K562 (cell line): ENCODE data around the gene DHDH. TPM values are rescaled to one million over a fixed set of nuclear protein-coding genes. Genes with fewer than 3 reads are reported as not detected.

Source experiments
- ATAC-seq: fragments of 200-7000 bp; cut with Tn5 transposase; 3 replicates; pipeline ENCODE4 v1.9.1; 2020; ENCODE audit warnings: moderate library complexity
- BruUV-seq: library from RNA; stranded (reverse); fragments of 400-500 nt; replicated peaks from 2 replicates; lab custom pipeline; 2021; lab: Mats Ljungman, UMichigan
- CTCF ChIA-PET: fragments of 300-600 bp; formaldehyde crosslinking; extraction: SDS; loops from one replicate; lab custom pipeline; 2021; ENCODE audit warnings: low intra/inter-chr PET ratio; lab: Yijun Ruan, JAX
- POLR2A ChIA-PET: fragments of 300-600, 350-650 bp; sonication (Branson Sonifier 250); formaldehyde crosslinking; extraction: SDS; loops from one replicate; lab custom pipeline; 2021; ENCODE audit warnings: antibody characterized with exemption, inconsistent platforms; lab: Yijun Ruan, JAX
- DNase-seq, 4 experiments: peaks; one replicate each; pipeline versions ENCODE4 v3.0.0 to v3.0.0-alpha.2; 2011 to 2018; ENCODE audit warnings: low spot score in 3 of 4, mixed read lengths in 3 of 4; ENCODE audit errors: extremely low read depth in 1 of 4
- FAIRE-seq: peaks from 2 replicates; lab custom pipeline; 2011; peaks lifted over from hg19 to GRCh38; lab: Jason Lieb, UNC
- H2AFZ ChIP-seq: 2 replicates; pipeline ENCODE4 v1.6.0; 2011; ENCODE audit warnings: low read depth, low read length, control low read depth, inconsistent platforms
- H3K27ac ChIP-seq: fragments of 200-600 bp; 3 replicates; pipeline ENCODE4 v1.8.0; 2011; ENCODE audit warnings: low read depth, mild to moderate bottlenecking, control low read depth, inconsistent platforms, low read length, moderate library complexity, mixed read lengths; ENCODE audit errors: extremely low read depth
- H3K27me3 ChIP-seq, 2 experiments: fragments of 300-600 bp in 1 of 2; 2 replicates in 1 of 2; 3 replicates in 1 of 2; pipeline versions ENCODE4 v1.6.0 to v1.8.0; 2011; ENCODE audit warnings: inconsistent platforms in 2 of 2, low read length in 2 of 2, mild to moderate bottlenecking in 1 of 2, mixed read lengths in 1 of 2, moderate library complexity in 1 of 2; ENCODE audit not compliant: control insufficient read depth in 2 of 2, insufficient read depth in 2 of 2
- H3K36me3 ChIP-seq: fragments of 300-600 bp; 3 replicates; pipeline ENCODE4 v1.8.0; 2011; ENCODE audit warnings: mild to moderate bottlenecking, low read length, inconsistent platforms; ENCODE audit not compliant: control insufficient read depth, insufficient read depth
- H3K4me1 ChIP-seq, 2 experiments: fragments of 200-600 bp in 1 of 2; replicated peaks in 1 of 2; 2 replicates in 1 of 2; 3 replicates in 1 of 2; pipeline versions ENCODE4 v1.5.1 to v1.8.0; 2011; ENCODE audit warnings: inconsistent platforms in 2 of 2, low read length in 2 of 2, mild to moderate bottlenecking in 1 of 2, mixed read lengths in 1 of 2, moderate library complexity in 1 of 2; ENCODE audit not compliant: control insufficient read depth in 2 of 2, insufficient read depth in 2 of 2
- H3K4me2 ChIP-seq: 2 replicates; pipeline ENCODE4 v1.6.1; 2011; ENCODE audit warnings: low read length, control low read depth, inconsistent platforms, mixed read lengths; ENCODE audit not compliant: insufficient read depth
- H3K4me3 ChIP-seq: fragments of 200-600 bp; sonication (generic), shearing (Covaris generic); 2 replicates; pipeline ENCODE4 v1.5.1; 2016; ENCODE audit warnings: control low read depth, inconsistent platforms
- H3K79me2 ChIP-seq: fragments of 200-600 bp; 3 replicates; pipeline ENCODE4 v1.8.0; 2011; ENCODE audit warnings: low read length, inconsistent platforms; ENCODE audit not compliant: control insufficient read depth, insufficient read depth
- H3K9ac ChIP-seq, 2 experiments: 2 replicates each; pipeline versions ENCODE4 v1.6.0 to v1.6.1; 2011; ENCODE audit warnings: low read depth in 2 of 2, low read length in 2 of 2, control low read depth in 1 of 2, inconsistent platforms in 1 of 2, mild to moderate bottlenecking in 1 of 2, mixed read lengths in 1 of 2; ENCODE audit not compliant: insufficient read depth in 1 of 2
- H3K9me1 ChIP-seq: one replicate; pipeline ENCODE4 v1.6.0; 2011; ENCODE audit warnings: inconsistent platforms, mild to moderate bottlenecking, low read length, moderate library complexity; ENCODE audit not compliant: control insufficient read depth, insufficient read depth
- H3K9me3 ChIP-seq: replicated peaks from 2 replicates; pipeline ENCODE4 v1.5.1; 2011; ENCODE audit warnings: low read depth, low read length, inconsistent platforms; ENCODE audit not compliant: control insufficient read depth, insufficient read depth
- H4K20me1 ChIP-seq: replicated peaks from 2 replicates; pipeline ENCODE4 v1.6.1; 2011; ENCODE audit warnings: low read length, inconsistent platforms, mixed read lengths; ENCODE audit not compliant: control insufficient read depth, insufficient read depth
- CBFB ChIP-seq: sonication (generic); formaldehyde crosslinking; IDR thresholded peaks from 2 replicates; pipeline ENCODE4 v1.4.0; 2020; ENCODE audit warnings: mild to moderate bottlenecking, missing genetic modification reagents
- HOXB6 ChIP-seq: fragments of 250-450 bp; sonication (Bioruptor Pico); IDR thresholded peaks from 2 replicates; pipeline ENCODE4 v1.5.1; 2022; ENCODE audit warnings: mild to moderate bottlenecking, borderline replicate concordance
- KDM4B ChIP-seq, 2 experiments: fragments of 450-650 bp in 1 of 2; sonication (generic) in 1 of 2; IDR thresholded peaks; 2 replicates each; pipeline ENCODE4 v1.6.1; 2016 to 2017; ENCODE audit warnings: borderline replicate concordance in 2 of 2, antibody characterized with exemption in 1 of 2, low read depth in 1 of 2, mild to moderate bottlenecking in 1 of 2
- MTA1 ChIP-seq: fragments of 450-650 bp; IDR thresholded peaks from 2 replicates; pipeline ENCODE4 v1.6.1; 2017; ENCODE audit warnings: borderline replicate concordance
- MYC ChIP-seq, 2 experiments: fragments of 250-450 bp in 1 of 2; sonication (Bioruptor Pico) in 1 of 2; IDR thresholded peaks; 2 replicates each; pipeline versions ENCODE4 v1.5.1 to v1.6.1; 2012 to 2021; ENCODE audit warnings: low read depth in 2 of 2, borderline replicate concordance in 1 of 2, improper control_type of control experiment in 1 of 2, low read length in 1 of 2, mild to moderate bottlenecking in 1 of 2, moderate library complexity in 1 of 2
- PHF8 ChIP-seq: fragments of 200-600 bp; sonication (generic); IDR thresholded peaks from 2 replicates; pipeline ENCODE4 v1.6.1; 2012; ENCODE audit warnings: mixed run types, mild to moderate bottlenecking, inconsistent platforms, low read length, moderate library complexity, borderline replicate concordance
- POLR2AphosphoS5 ChIP-seq: IDR thresholded peaks from 2 replicates; pipeline ENCODE4 v1.6.1; 2011; ENCODE audit warnings: mild to moderate bottlenecking, low read depth, low read length, moderate library complexity; ENCODE audit not compliant: control insufficient read depth, insufficient read depth
- POLR2G ChIP-seq: fragments of 200-400 bp; formaldehyde crosslinking; IDR thresholded peaks from 2 replicates; pipeline ENCODE4 v1.6.1; 2017; ENCODE audit warnings: low read depth, mild to moderate bottlenecking, antibody characterized with exemption, low read length, moderate library complexity
- PTBP1 ChIP-seq: fragments of 200-400 bp; formaldehyde crosslinking; IDR thresholded peaks from 2 replicates; pipeline ENCODE4 v1.6.1; 2017; ENCODE audit warnings: low read depth, low read length
- RBM15 ChIP-seq: fragments of 200-400 bp; formaldehyde crosslinking; IDR thresholded peaks from 2 replicates; pipeline ENCODE4 v1.6.1; 2018; ENCODE audit warnings: mild to moderate bottlenecking, low read length, moderate library complexity; ENCODE audit not compliant: insufficient read depth
- SIX5 ChIP-seq, 2 experiments: IDR thresholded peaks; 2 replicates each; pipeline ENCODE4 v1.6.1; 2011; ENCODE audit warnings: low read length in 2 of 2, borderline replicate concordance in 1 of 2, low read depth in 1 of 2, mild to moderate bottlenecking in 1 of 2, moderate library complexity in 1 of 2; ENCODE audit not compliant: insufficient read depth in 1 of 2
- SMAD1 ChIP-seq: fragments of 150-350 bp; IDR thresholded peaks from 2 replicates; pipeline ENCODE4 v1.6.1; 2014; ENCODE audit warnings: low read length, low read depth; ENCODE audit not compliant: partially characterized antibody
- ZC3H8 ChIP-seq: fragments of 450-650 bp; IDR thresholded peaks from 2 replicates; pipeline ENCODE4 v1.6.1; 2017
- ZNF707 ChIP-seq: fragments of 250-450 bp; sonication (Bioruptor Pico); conservative IDR thresholded peaks from 2 replicates; pipeline ENCODE4 v1.8.0; 2022; ENCODE audit warnings: inconsistent platforms, mild to moderate bottlenecking, moderate library complexity
- WGBS: fragments of 100-300 bp; shearing (Covaris generic); methylation state at CpG from one replicate; pipeline ENCODE4 v1.1.6; 2016; ENCODE audit warnings: low coverage, mixed read lengths; ENCODE audit not compliant: insufficient coverage; ENCODE audit errors: missing lambda C conversion rate; 5-methylcytosine and 5-hydroxymethylcytosine counted together
- in situ Hi-C: fragments of 300-500 bp; cut with MboI; formaldehyde crosslinking; loops from 4 replicates; pipeline ENCODE4 v1.15.0; 2018; ENCODE audit warnings: inconsistent platforms, mixed read lengths
- intact Hi-C: fragments of 100-400 bp; cut with micrococcal nuclease; formaldehyde crosslinking; loops from 2 replicates; pipeline ENCODE4 v1.14.2; 2022
- polyA plus RNA-seq, 8 experiments: library from polyadenylated mRNA; depleted of rRNA in 4 of 8; stranded (reverse) in 5 of 8; unstranded in 3 of 8; fragments of >200 nt; fragmentation: Nextera tagmentation in 2 of 8; fragmentation: Illumina TruSeq in 1 of 8; extraction: Ambion mirVana in 2 of 8; extraction: Trizol in 1 of 8; gene quantifications; 2 replicates each; pipeline versions ENCODE4 v1.2.1 to v1.2.3, GENCODE V29; 2011 to 2014; ENCODE audit warnings: inconsistent platforms in 1 of 8, missing spikeins in 1 of 8
- total RNA-seq, 7 experiments: library from RNA; depleted of rRNA in 6 of 7; stranded (reverse); fragments of >200 nt in 6 of 7; fragmentation: Illumina TruSeq in 2 of 7; extraction: Trizol in 2 of 7; gene quantifications; 2 replicates each; pipeline versions ENCODE4 v1.2.1 to v1.2.3, GENCODE V29; 2011 to 2021; ENCODE audit warnings: low replicate concordance in 1 of 7
- TF ChIP-seq, protein P1 (sequence below): fragments of 450-650 bp; IDR thresholded peaks from 2 replicates; pipeline ENCODE4 v1.6.1; 2017; ENCODE audit warnings: antibody characterized with exemption
- TF ChIP-seq, protein P2 (sequence below): fragments of 250-450 bp; sonication (Bioruptor Pico); IDR thresholded peaks from 2 replicates; pipeline ENCODE4 v1.5.0; 2020; ENCODE audit warnings: mild to moderate bottlenecking

Gene DHDH
- total and polyA plus RNA-seq, 9 of the 15 experiments (the other 6 are each of a cell fraction or from before 2014, with no cell fraction given): 0.37 to 1.9 (median 0.87) TPM

DNA sequence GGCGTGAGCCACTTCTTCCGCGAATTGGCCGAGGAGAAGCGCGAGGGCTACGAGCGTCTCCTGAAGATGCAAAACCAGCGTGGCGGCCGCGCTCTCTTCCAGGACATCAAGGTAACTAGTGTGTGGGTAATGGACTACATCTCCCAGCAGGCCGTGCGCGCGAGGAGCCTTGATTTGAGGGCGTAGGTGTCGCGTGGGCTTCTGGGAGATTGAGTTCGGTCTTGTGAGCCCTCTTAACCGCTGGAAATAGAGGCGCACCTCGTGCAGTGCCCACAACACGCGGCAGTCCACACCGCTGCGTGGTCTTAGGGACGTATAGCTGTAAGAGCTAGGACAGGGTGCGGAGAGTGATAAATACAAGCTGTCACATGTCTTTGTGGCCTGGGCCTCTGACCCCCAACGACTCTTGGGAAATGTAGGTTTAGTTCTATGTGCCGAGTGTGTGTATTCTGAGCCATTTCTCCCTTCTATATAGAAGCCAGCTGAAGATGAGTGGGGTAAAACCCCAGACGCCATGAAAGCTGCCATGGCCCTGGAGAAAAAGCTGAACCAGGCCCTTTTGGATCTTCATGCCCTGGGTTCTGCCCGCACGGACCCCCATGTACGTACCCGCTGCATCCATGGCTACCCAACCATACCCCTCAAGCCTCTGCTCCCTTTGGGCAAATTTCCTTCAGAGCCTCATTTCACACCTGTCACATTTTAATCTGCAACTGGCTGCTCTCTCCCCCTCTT, 32.5 kb downstream of the DHDH start:
- intact Hi-C loops: loop anchor here (2.0 to 5.0 kb wide), 2 partner anchors 34 to 65 kb away; partner anchors contain the start of genes DHDH and NUCB1
- peak; percentile 9 for ATAC-seq
- BruUV-seq: TSS peak; percentile 87
- WGBS: under 1% methylated on average over 34 of the region's 36 CpGs
- peak overlapping the region; percentile 70 for H3K4me3 ChIP-seq
- H3K27me3 ChIP-seq: no peaks in the 10 kb centered on the region
- H3K4me2 ChIP-seq: peak overlapping the region; percentile 99
- peaks cover 56% of the 10 kb centered on the region for H3K79me2 ChIP-seq
- H3K9ac ChIP-seq: peak overlapping the region; percentile 90 to 91
- H3K36me3 ChIP-seq: peaks cover 52% of the 10 kb centered on the region
- in situ Hi-C loops: loop anchor here (10.0 kb wide), 1 partner anchor 91 kb away; the partner anchor contains the start of gene PPP1R15A
- H3K9me3 ChIP-seq: no peaks in the 10 kb centered on the region
- FAIRE-seq: peak; percentile 44
- H2AFZ ChIP-seq: no peak overlapping the region
- peaks cover 21% of the 10 kb centered on the region for H4K20me1 ChIP-seq
- no peaks in the 10 kb centered on the region for H3K9me1 ChIP-seq
- H3K4me1 ChIP-seq: peaks cover 41 to 70% of the 10 kb centered on the region in 2 experiments
- H3K27ac ChIP-seq: peak overlapping the region; percentile 82
- ChIA-PET CTCF (interaction anchor here (0.6 to 1.0 kb wide), 2 partner anchors 93 to 153 kb away, joined by 3 read pairs; no protein-coding TSS in a partner anchor), POLR2A (interaction anchor here (0.5 to 14.5 kb wide), 47 partner anchors 12 to 668 kb away, joined by 3 to 439 read pairs (median 4); partner anchors contain the start of genes BAX, BCAT2, DHDH and GYS1)
- peak; percentile 49 to 88 (median 55) for DNase-seq
- TF ChIP-seq CBFB (CRISPR knock-in tag) (peak; percentile 76; the same call in 1 of the 2 replicates), ZNF707 (CRISPR knock-in tag) (no peak), RBM15 (no peak), ZC3H8 (0 out of 2 replicates have a peak, but pooled peaks have one; percentile 4), SIX5 (IDR thresholded peaks at IDR 0.05; ENCODE audit: borderline replicate concordance in 1 of 2, insufficient read depth in 1 of 2, low read depth in 1 of 2, low read length in 2 of 2) (peak; percentile 81 to 85), HOXB6 (CRISPR knock-in tag) (no peak), POLR2AphosphoS5 (peak; percentile 24; the same call in 1 of the 2 replicates), PHF8 (peak; percentile 38; the same call in 1 of the 2 replicates), SMAD1 (peak; percentile 17), PTBP1 (0 out of 2 replicates have a peak, but pooled peaks have one; percentile 0), MTA1 (no peak; the same call in 1 of the 2 replicates), POLR2G (peak; percentile 82), KDM4B (IDR thresholded peaks at IDR 0.05; ENCODE audit: borderline replicate concordance in 2 of 2, low read depth in 1 of 2) (peak in 1 of 2 experiments; percentile 84; a peak in 1 of 4 replicates), MYC (IDR thresholded peaks at IDR 0.05; ENCODE audit: low read depth, low read length) (peak; percentile 54; the same call in 1 of the 2 replicates), MYC (CRISPR knock-in tag; IDR thresholded peaks at IDR 0.05; ENCODE audit: borderline replicate concordance, low read depth) (peak; percentile 37; the same call in 1 of the 2 replicates)
- TF ChIP-seq, protein P1, sequence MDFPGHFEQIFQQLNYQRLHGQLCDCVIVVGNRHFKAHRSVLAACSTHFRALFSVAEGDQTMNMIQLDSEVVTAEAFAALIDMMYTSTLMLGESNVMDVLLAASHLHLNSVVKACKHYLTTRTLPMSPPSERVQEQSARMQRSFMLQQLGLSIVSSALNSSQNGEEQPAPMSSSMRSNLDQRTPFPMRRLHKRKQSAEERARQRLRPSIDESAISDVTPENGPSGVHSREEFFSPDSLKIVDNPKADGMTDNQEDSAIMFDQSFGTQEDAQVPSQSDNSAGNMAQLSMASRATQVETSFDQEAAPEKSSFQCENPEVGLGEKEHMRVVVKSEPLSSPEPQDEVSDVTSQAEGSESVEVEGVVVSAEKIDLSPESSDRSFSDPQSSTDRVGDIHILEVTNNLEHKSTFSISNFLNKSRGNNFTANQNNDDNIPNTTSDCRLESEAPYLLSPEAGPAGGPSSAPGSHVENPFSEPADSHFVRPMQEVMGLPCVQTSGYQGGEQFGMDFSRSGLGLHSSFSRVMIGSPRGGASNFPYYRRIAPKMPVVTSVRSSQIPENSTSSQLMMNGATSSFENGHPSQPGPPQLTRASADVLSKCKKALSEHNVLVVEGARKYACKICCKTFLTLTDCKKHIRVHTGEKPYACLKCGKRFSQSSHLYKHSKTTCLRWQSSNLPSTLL: 0 out of 2 replicates have a peak, but pooled peaks have one; percentile 38
- TF ChIP-seq, protein P2, sequence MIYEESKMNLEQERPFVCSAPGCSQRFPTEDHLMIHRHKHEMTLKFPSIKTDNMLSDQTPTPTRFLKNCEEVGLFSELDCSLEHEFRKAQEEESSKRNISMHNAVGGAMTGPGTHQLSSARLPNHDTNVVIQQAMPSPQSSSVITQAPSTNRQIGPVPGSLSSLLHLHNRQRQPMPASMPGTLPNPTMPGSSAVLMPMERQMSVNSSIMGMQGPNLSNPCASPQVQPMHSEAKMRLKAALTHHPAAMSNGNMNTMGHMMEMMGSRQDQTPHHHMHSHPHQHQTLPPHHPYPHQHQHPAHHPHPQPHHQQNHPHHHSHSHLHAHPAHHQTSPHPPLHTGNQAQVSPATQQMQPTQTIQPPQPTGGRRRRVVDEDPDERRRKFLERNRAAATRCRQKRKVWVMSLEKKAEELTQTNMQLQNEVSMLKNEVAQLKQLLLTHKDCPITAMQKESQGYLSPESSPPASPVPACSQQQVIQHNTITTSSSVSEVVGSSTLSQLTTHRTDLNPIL (CRISPR knock-in tag): 0 out of 2 replicates have a peak, but pooled peaks have one; percentile 5
